DOHH2 (cell line): ENCODE data around the gene LDLRAD2.

ENCODE experiments used
- H3F3A ChIP-seq: fragments of 200-600 bp; sonication (generic), shearing (Covaris generic); 2 replicates; pipeline ENCODE4 v1.6.0; 2016; ENCODE audit warnings: antibody characterized with exemption, mild to moderate bottlenecking; ENCODE audit not compliant: control insufficient read depth, insufficient read depth
- H3K27ac ChIP-seq: fragments of 200-600 bp; sonication (generic); 2 replicates; pipeline ENCODE4 v1.5.1; 2014; ENCODE audit warnings: low read depth, mild to moderate bottlenecking, low read length, moderate library complexity
- H3K27me3 ChIP-seq: fragments of 200-600 bp; sonication (generic); 2 replicates; pipeline ENCODE4 v1.6.1; 2014; ENCODE audit warnings: mild to moderate bottlenecking, low read length, mixed read lengths; ENCODE audit not compliant: control insufficient read depth
- H3K36me3 ChIP-seq: fragments of 200-600 bp; sonication (generic); 2 replicates; pipeline ENCODE4 v1.6.1; 2014; ENCODE audit warnings: mild to moderate bottlenecking, low read length, moderate library complexity, mixed read lengths; ENCODE audit not compliant: control insufficient read depth
- H3K4me1 ChIP-seq: fragments of 200-600 bp; sonication (generic); 2 replicates; pipeline ENCODE4 v1.6.1; 2014; ENCODE audit warnings: mild to moderate bottlenecking, low read length, mixed read lengths; ENCODE audit not compliant: control insufficient read depth
- H3K4me2 ChIP-seq: fragments of 200-600 bp; sonication (generic); 2 replicates; pipeline ENCODE4 v1.6.0; 2014; ENCODE audit warnings: mild to moderate bottlenecking, low read length, moderate library complexity
- H3K4me3 ChIP-seq: fragments of 200-600 bp; sonication (generic); 2 replicates; pipeline ENCODE4 v1.5.1; 2014; ENCODE audit warnings: mild to moderate bottlenecking, low read length, mixed read lengths
- H3K79me2 ChIP-seq: fragments of 200-600 bp; sonication (generic); 2 replicates; pipeline ENCODE4 v1.6.1; 2014; ENCODE audit warnings: mild to moderate bottlenecking, low read length, mixed read lengths; ENCODE audit not compliant: control insufficient read depth
- H3K9me2 ChIP-seq: fragments of 200-600 bp; sonication (generic); replicated peaks from 2 replicates; pipeline ENCODE4 v1.6.1; 2014; ENCODE audit warnings: mild to moderate bottlenecking, low read length, mixed read lengths; ENCODE audit not compliant: control insufficient read depth
- H3K9me3 ChIP-seq: fragments of 200-600 bp; sonication (generic); 2 replicates; pipeline ENCODE4 v1.6.1; 2014; ENCODE audit warnings: antibody characterized with exemption, low read length, mixed read lengths; ENCODE audit not compliant: control insufficient read depth, insufficient read depth
- H4K20me1 ChIP-seq: fragments of 200-600 bp; sonication (generic); 2 replicates; pipeline ENCODE4 v1.6.0; 2014; ENCODE audit warnings: low read depth, mild to moderate bottlenecking, antibody characterized with exemption, low read length, moderate library complexity; ENCODE audit not compliant: control insufficient read depth, insufficient read depth
- EZH2phosphoT487 ChIP-seq: fragments of 200-600 bp; sonication (generic); IDR thresholded peaks from 2 replicates; pipeline ENCODE4 v1.6.1; 2017; ENCODE audit warnings: borderline replicate concordance, mild to moderate bottlenecking, antibody characterized with exemption, low read length, moderate library complexity, mixed read lengths
- TF ChIP-seq, protein P1 (sequence below): fragments of 200-600 bp; sonication (generic); IDR thresholded peaks from one replicate; pipeline ENCODE4 v1.5.1; 2014; ENCODE audit warnings: antibody characterized with exemption, mild to moderate bottlenecking, low read depth, low read length; ENCODE audit not compliant: poor library complexity, severe bottlenecking

LDLRAD2 gene

DNA sequence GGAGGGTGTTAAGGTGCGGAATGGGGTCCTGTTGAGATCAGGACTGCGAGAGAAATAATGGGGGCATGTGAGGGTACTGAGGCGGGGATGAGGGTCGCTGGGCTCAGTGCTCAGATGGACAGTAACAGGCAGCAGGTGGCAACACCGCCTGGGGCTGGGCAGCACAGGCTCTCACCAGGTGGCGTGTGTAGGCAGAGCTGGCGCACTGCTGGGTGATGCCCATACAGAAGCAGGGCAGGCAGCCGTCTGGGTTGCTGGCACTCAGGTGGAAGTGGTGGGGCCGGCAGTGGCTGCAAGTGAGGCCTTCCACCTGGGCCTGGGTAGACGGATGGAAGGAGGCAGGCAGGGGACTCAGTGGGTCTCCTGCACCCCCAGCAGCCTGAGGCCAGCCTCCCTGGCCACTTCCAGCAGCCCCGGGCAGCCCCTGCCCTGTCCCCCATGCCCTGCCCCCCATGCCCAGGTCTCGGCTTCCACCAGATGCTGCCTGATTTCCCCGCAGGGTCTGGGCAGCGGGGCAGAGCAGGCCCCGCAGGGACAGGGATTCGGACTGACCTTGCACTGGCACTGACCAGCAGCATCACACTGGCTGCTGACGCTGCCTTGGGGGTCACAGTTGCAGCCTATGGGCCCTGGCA, 60.5 kb downstream of the LDLRAD2 start:
- no peaks in the 10 kb centered on the region for H3K79me2 ChIP-seq
- H3F3A ChIP-seq: no peaks in the 10 kb centered on the region
- H3K36me3 ChIP-seq: no peaks in the 10 kb centered on the region
- TF ChIP-seq EZH2phosphoT487: no peak
- TF ChIP-seq, protein P1, sequence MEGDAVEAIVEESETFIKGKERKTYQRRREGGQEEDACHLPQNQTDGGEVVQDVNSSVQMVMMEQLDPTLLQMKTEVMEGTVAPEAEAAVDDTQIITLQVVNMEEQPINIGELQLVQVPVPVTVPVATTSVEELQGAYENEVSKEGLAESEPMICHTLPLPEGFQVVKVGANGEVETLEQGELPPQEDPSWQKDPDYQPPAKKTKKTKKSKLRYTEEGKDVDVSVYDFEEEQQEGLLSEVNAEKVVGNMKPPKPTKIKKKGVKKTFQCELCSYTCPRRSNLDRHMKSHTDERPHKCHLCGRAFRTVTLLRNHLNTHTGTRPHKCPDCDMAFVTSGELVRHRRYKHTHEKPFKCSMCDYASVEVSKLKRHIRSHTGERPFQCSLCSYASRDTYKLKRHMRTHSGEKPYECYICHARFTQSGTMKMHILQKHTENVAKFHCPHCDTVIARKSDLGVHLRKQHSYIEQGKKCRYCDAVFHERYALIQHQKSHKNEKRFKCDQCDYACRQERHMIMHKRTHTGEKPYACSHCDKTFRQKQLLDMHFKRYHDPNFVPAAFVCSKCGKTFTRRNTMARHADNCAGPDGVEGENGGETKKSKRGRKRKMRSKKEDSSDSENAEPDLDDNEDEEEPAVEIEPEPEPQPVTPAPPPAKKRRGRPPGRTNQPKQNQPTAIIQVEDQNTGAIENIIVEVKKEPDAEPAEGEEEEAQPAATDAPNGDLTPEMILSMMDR: no peak
- no peaks in the 10 kb centered on the region for H3K9me2 ChIP-seq
- H3K4me3 ChIP-seq: no peak overlapping the region
- no peak overlapping the region for H3K27ac ChIP-seq
- H3K27me3 ChIP-seq: no peaks in the 10 kb centered on the region
- H3K4me2 ChIP-seq: no peak overlapping the region
- H4K20me1 ChIP-seq: no peaks in the 10 kb centered on the region
- H3K9me3 ChIP-seq: no peaks in the 10 kb centered on the region
- no peaks in the 10 kb centered on the region for H3K4me1 ChIP-seq

DNA sequence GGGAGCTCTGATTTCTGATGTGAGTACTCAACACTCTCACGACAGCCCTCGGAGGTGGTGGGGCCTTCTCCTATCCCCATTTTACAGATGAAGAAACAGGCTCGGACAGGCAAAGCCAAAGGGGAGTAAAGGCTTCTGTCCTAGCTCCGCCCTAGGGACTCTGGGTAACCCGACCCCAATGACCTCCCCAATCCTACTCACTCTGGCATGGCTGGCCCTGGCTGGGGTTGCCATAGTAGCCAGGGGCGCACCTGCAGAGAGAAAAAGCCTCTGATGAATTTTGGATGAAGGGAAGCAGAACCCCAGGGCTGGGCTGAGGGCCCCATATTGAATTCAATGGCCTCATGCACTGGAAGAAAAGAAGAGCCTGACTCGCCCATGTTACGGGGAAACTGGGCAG, 61.1 kb downstream of the LDLRAD2 start:
- Histone ChIP-seq H3K79me2 (no peaks in the 10 kb centered on the region), H3K36me3 (no peaks in the 10 kb centered on the region), H3K9me2 (no peaks in the 10 kb centered on the region), H3K27ac (no peak overlapping the region), H4K20me1 (no peaks in the 10 kb centered on the region), H3K9me3 (no peaks in the 10 kb centered on the region), H3K27me3 (no peaks in the 10 kb centered on the region), H3F3A (no peaks in the 10 kb centered on the region), H3K4me2 (no peak overlapping the region), H3K4me1 (no peaks in the 10 kb centered on the region), H3K4me3 (no peak overlapping the region)
- no peak for TF ChIP-seq EZH2phosphoT487
- TF ChIP-seq, protein P1: no peak

DNA sequence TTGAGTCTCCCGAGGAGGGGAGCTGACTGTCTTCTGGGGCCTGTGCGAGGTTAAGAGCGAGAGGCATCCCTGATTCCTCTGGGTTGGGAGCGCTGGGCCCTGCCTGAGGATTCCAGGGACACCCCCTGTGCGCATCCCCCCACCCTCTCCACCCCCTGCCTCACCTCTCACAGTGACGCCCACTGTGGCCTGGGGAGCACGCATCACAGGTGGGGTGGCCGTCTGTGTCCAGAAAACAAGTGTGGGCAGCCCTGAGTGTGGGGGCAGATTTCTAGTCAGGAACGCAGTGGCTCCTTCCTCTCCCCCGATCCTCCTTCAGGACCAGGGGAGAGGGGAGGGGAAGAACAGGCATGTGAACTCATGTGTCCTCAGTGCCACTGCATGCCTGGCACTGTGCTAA, 61.7 kb downstream of the LDLRAD2 start:
- no peak overlapping the region for H3K4me2 ChIP-seq
- H3F3A ChIP-seq: no peaks in the 10 kb centered on the region
- H3K4me1 ChIP-seq: no peaks in the 10 kb centered on the region
- no peaks in the 10 kb centered on the region for H4K20me1 ChIP-seq
- H3K9me2 ChIP-seq: no peaks in the 10 kb centered on the region
- H3K27ac ChIP-seq: no peak overlapping the region
- no peaks in the 10 kb centered on the region for H3K36me3 ChIP-seq
- H3K4me3 ChIP-seq: no peak overlapping the region
- no peaks in the 10 kb centered on the region for H3K79me2 ChIP-seq
- TF ChIP-seq, protein P1: no peak
- H3K9me3 ChIP-seq: no peaks in the 10 kb centered on the region
- H3K27me3 ChIP-seq: no peaks in the 10 kb centered on the region
